Natural killer cell (primary cell): ENCODE measurements around the gene SYNM. TPM values are rescaled to one million over a fixed set of nuclear protein-coding genes. Genes with fewer than 3 reads are reported as not detected.
A peak's percentile ranks its signal among the peaks of the same experiment; 100 is the strongest.

Source experiments
- ATAC-seq, 3 donors: fragments of 150-1000 bp in 2 of 3; fragments of 200-7000 bp in 1 of 3; cut with Tn5 transposase; 1 replicate in 1 of 3; 2 replicates in 2 of 3; pipeline ENCODE4 v1.10.0; 2021; ENCODE audit warnings: mild to moderate bottlenecking in 2 of 3, moderate library complexity in 2 of 3
- DNase-seq, 2 donors: peaks; one replicate each; pipeline versions ENCODE4 v3.0.0 to v3.0.0-alpha.2; 2013 to 2021; ENCODE audit warnings: mixed read lengths in 1 of 2
- H3K27ac ChIP-seq: one replicate; pipeline ENCODE4 v1.5.1; 2013; ENCODE audit warnings: mild to moderate bottlenecking, low read length
- H3K27me3 ChIP-seq: one replicate; pipeline ENCODE4 v1.6.1; 2013; ENCODE audit warnings: low read length; ENCODE audit not compliant: control insufficient read depth, insufficient read depth
- H3K36me3 ChIP-seq: one replicate; pipeline ENCODE4 v1.6.1; 2013; ENCODE audit warnings: low read length; ENCODE audit not compliant: control insufficient read depth, insufficient read depth
- H3K4me1 ChIP-seq: one replicate; pipeline ENCODE4 v1.6.1; 2013; ENCODE audit warnings: low read length; ENCODE audit not compliant: control insufficient read depth, insufficient read depth
- H3K4me3 ChIP-seq: one replicate; pipeline ENCODE4 v1.5.1; 2013; ENCODE audit warnings: low read length
- H3K9me3 ChIP-seq: one replicate; pipeline ENCODE4 v1.6.1; 2013; ENCODE audit warnings: low read length; ENCODE audit not compliant: control insufficient read depth, insufficient read depth
- H3K27ac Mint-ChIP-seq, 2 donors: one replicate each; pipeline ENCODE4 v1.8.0; 2022; ENCODE audit warnings: mild to moderate bottlenecking in 2 of 2, mixed read lengths in 2 of 2, moderate library complexity in 1 of 2
- H3K27me3 Mint-ChIP-seq, 2 donors: one replicate each; pipeline ENCODE4 v1.8.0; 2022; ENCODE audit warnings: low read depth in 2 of 2, mixed read lengths in 2 of 2
- H3K36me3 Mint-ChIP-seq: one replicate; pipeline ENCODE4 v1.8.0; 2022; ENCODE audit warnings: mixed read lengths
- H3K4me1 Mint-ChIP-seq, 2 donors: one replicate each; pipeline ENCODE4 v1.8.0; 2022; ENCODE audit warnings: mixed read lengths in 2 of 2
- H3K4me3 Mint-ChIP-seq: one replicate; pipeline ENCODE4 v1.8.0; 2022; ENCODE audit warnings: mild to moderate bottlenecking, moderate library complexity, mixed read lengths
- H3K9me3 Mint-ChIP-seq, 2 donors: one replicate each; pipeline ENCODE4 v1.8.0; 2022; ENCODE audit warnings: mixed read lengths in 2 of 2
- WGBS: methylation state at CpG from one replicate; pipeline ENCODE4 v1.1.7; 2013; ENCODE audit warnings: missing lambda C conversion rate; ENCODE audit not compliant: insufficient coverage; 5-methylcytosine and 5-hydroxymethylcytosine counted together
- intact Hi-C: fragments of 100-400 bp; cut with micrococcal nuclease; formaldehyde crosslinking; loops from one replicate; pipeline ENCODE4 v1.14.2; 2022
- total RNA-seq, 4 donors: library from RNA; stranded (reverse); fragments of 120-200 nt in 1 of 4; gene quantifications; one replicate each; pipeline versions ENCODE4 v1.2.3 to v1.2.4, GENCODE V29; 2013 to 2022
- TF ChIP-seq, protein P1 (sequence below): fragments of 200-600 bp; IDR thresholded peaks from one replicate; pipeline ENCODE4 v1.8.0; 2022; ENCODE audit warnings: antibody characterized with exemption

The SYNM gene
- total RNA-seq, 3 donors from 2014 or later (not counting 1 experiment from before 2014, with no cell fraction given), result 0.11 to 0.48 (median 0.42) TPM

DNA sequence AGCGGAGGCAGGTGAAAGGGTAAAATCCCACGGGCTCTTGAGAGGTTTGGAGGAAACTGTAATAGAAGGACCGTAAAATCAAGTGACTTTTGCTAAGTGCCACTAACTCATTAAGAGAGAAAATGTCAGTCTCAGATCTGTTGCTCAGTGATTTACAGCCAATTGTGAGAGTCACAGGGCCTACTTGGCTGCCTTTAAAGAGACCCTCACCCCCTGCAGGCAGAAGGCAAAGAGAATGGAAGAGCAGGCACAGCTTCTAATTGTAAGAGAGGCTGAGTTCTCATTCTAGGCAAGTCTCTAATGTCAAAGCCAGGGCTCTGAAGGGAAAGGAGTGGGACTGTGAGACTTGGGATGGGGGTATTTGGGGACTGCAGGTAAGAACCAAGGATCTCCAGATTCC, 9.3 kb upstream of the SYNM start:
- H3K36me3 Mint-ChIP-seq, result no peaks in the 10 kb centered on the region
- no peak overlapping the region for H3K27ac Mint-ChIP-seq

DNA sequence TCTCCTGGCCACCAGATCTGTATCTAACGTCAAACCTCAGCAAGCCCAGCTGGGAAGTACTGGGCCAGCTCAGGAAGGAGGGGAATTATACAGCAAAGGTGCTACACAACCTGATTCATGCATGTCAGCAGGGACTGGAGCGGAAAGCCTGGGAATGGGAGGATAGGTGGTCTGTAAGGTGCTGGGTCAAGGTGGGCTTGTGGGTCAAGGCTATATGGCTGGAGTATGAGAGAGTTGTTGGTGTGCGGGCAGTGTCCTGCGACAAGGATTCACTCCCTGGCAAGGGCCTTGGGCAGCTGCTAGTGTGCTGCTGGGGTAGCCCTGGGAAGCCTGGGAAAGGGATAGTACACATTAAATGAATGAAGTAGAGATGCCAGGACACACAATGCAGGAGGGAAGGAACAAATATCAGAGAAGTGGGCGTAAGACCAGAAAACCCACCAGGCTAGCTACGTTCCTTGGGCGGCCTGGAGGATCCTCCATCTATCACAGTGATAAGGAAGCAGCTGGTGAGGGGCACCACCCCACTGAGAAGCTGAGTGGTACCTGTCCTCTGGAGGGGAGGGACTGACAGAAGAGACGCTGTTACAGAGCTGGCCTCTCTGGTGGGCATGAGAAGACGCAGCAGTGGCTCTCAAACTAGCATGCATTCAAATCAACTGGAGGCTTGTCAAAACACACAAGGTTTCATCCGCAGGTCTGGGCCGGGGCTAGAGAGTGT, 8.5 kb upstream of the SYNM start:
- DNase-seq, result peak in 1 of 2 donors; percentile 10
- Histone ChIP-seq H3K4me1 (peaks cover 4% of the 10 kb centered on the region), H3K4me3 (no peak overlapping the region), H3K36me3 (no peaks in the 10 kb centered on the region), H3K27ac (no peak overlapping the region), H3K27me3 (peaks cover 6% of the 10 kb centered on the region), H3K9me3 (no peaks in the 10 kb centered on the region)
- Mint-ChIP-seq H3K27me3 (peaks cover 12 to 19% of the 10 kb centered on the region in 2 donors), H3K4me3 (no peak overlapping the region), H3K36me3 (no peaks in the 10 kb centered on the region), H3K4me1 (peaks cover 0 to 5% of the 10 kb centered on the region in 2 donors), H3K27ac (no peak overlapping the region), H3K9me3 (no peaks in the 10 kb centered on the region)
- TF ChIP-seq, protein P1, sequence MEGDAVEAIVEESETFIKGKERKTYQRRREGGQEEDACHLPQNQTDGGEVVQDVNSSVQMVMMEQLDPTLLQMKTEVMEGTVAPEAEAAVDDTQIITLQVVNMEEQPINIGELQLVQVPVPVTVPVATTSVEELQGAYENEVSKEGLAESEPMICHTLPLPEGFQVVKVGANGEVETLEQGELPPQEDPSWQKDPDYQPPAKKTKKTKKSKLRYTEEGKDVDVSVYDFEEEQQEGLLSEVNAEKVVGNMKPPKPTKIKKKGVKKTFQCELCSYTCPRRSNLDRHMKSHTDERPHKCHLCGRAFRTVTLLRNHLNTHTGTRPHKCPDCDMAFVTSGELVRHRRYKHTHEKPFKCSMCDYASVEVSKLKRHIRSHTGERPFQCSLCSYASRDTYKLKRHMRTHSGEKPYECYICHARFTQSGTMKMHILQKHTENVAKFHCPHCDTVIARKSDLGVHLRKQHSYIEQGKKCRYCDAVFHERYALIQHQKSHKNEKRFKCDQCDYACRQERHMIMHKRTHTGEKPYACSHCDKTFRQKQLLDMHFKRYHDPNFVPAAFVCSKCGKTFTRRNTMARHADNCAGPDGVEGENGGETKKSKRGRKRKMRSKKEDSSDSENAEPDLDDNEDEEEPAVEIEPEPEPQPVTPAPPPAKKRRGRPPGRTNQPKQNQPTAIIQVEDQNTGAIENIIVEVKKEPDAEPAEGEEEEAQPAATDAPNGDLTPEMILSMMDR, result no peak
- WGBS, result 90% methylated on average over 11 of the region's 11 CpGs
- intact Hi-C loops, result no loop called here
- ATAC-seq, result no peak

More for the DNA sequence above, 9.3 kb upstream of the SYNM start:
- Histone ChIP-seq H3K27me3 (peaks cover 6% of the 10 kb centered on the region), H3K27ac (no peak overlapping the region), H3K9me3 (no peaks in the 10 kb centered on the region), H3K36me3 (no peaks in the 10 kb centered on the region), H3K4me3 (no peak overlapping the region), H3K4me1 (peaks cover 8% of the 10 kb centered on the region)
- no peak overlapping the region for H3K4me3 Mint-ChIP-seq
- TF ChIP-seq, protein P1, result no peak
- intact Hi-C loops, result no loop called here
- ATAC-seq (no peak), DNase-seq (peak in 1 of 2 donors; percentile 2)
- peaks cover 0 to 3% of the 10 kb centered on the region in 2 donors for H3K4me1 Mint-ChIP-seq
- H3K9me3 Mint-ChIP-seq, result no peaks in the 10 kb centered on the region
- peaks cover 12 to 19% of the 10 kb centered on the region in 2 donors for H3K27me3 Mint-ChIP-seq
- 85% methylated on average over 3 of the region's 3 CpGs for WGBS

DNA sequence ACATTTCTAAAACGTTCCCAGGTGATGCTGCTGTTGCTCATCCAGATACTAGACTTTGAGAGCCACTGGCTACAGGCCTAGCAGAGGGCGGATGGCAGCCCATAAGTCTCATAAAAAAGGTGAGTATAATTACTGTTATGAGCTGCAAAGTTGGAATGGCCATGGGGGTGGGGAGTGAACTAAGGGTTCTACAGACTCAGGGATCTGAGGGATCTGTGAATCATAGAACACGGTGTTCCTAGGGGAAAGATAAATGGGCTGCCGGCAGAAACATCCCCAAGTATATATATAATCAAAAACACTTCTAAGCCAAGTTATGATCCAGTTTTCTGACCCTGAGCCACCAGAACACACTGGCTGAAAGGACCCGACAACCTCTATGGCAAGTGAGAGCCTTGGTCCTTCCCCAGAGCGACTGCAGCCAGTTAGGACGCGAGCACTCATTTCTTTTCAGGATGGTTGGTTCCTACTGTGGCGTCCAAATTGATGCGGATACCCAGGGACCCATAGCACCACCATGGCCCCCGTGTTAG, 7.9 kb upstream of the SYNM start:
- Mint-ChIP-seq H3K4me1 (peaks cover 0 to 5% of the 10 kb centered on the region in 2 donors), H3K27me3 (peaks cover 18 to 24% of the 10 kb centered on the region in 2 donors), H3K27ac (no peak overlapping the region), H3K4me3 (no peak overlapping the region), H3K36me3 (no peaks in the 10 kb centered on the region), H3K9me3 (no peaks in the 10 kb centered on the region)
- ATAC-seq (no peak), DNase-seq (peak in 1 of 2 donors; percentile 1)
- intact Hi-C loops, result no loop called here
- Histone ChIP-seq H3K27ac (no peak overlapping the region), H3K9me3 (no peaks in the 10 kb centered on the region), H3K27me3 (peaks cover 6% of the 10 kb centered on the region), H3K4me1 (peaks cover 4% of the 10 kb centered on the region), H3K36me3 (no peaks in the 10 kb centered on the region), H3K4me3 (no peak overlapping the region)
- TF ChIP-seq, protein P1, result no peak
- WGBS, result 91% methylated on average over 10 of the region's 11 CpGs
